ENCODE results near the gene ERGIC3. TPM values are rescaled to one million over a fixed set of nuclear protein-coding genes. Genes with fewer than 3 reads are reported as not detected.

The ERGIC3 gene
- total and polyA plus RNA-seq, 2 donors (not counting 3 experiments of a cell fraction or from before 2014, with no cell fraction given), result 203 to 419 TPM

- H3K36me3 ChIP-seq (ENCODE audit: control insufficient read depth in 2 of 2, extremely low read depth in 1 of 2, insufficient read depth in 2 of 2, low read length in 2 of 2), result peaks cover 0 to 20% of the 10 kb centered on the region in 2 experiments
- CTCF ChIA-PET, result interaction anchor here (1.0 to 2.1 kb wide), 9 partner anchors 7 to 373 kb away, joined by 3 to 7 read pairs (median 3); no protein-coding TSS in a partner anchor
- intact Hi-C loops (cut with micrococcal nuclease) (loop anchor here (5.0 to 10.0 kb wide), 3 partner anchors 49 to 184 kb away; partner anchors contain the start of genes NFS1, ROMO1 and SPAG4), dilution Hi-C loops (cut with MboI; ENCODE audit: extremely low pct_ligation_motif_present, low sequenced_read_pairs) (no loop called here)
- H3K4me2 ChIP-seq (ENCODE audit: insufficient read depth, low read length), result no peak overlapping the region
- POLR2A ChIA-PET, result no interaction called here
- no peaks in the 10 kb centered on the region for H4K20me1 ChIP-seq (replicated peaks; ENCODE audit: control insufficient read depth, extremely low read depth, insufficient read depth, low read length)
- TF ChIP-seq EZH2 (IDR thresholded peaks at IDR 0.05; ENCODE audit: borderline replicate concordance, low read depth, low read length, severe bottlenecking) (no peak), POLR2A (IDR thresholded peaks at IDR 0.05; ENCODE audit: low read depth, low read length) (no peak), MYC (IDR thresholded peaks at IDR 0.05; ENCODE audit: low read depth, low read length) (no peak), CTCF (IDR thresholded peaks at IDR 0.05; ENCODE audit: extremely low read depth in 1 of 2, insufficient read depth in 1 of 2, low read depth in 1 of 2, low read length in 2 of 2) (no peak), FOS (IDR thresholded peaks at IDR 0.05; ENCODE audit: borderline replicate concordance, insufficient read depth, low read length) (no peak), POLR2AphosphoS5 (IDR thresholded peaks at IDR 0.05; ENCODE audit: insufficient read depth, low read depth, low read length) (no peak), JUN (IDR thresholded peaks at IDR 0.05; ENCODE audit: borderline replicate concordance, insufficient read depth, insufficient read length, low read depth) (no peak), GATA2 (IDR thresholded peaks at IDR 0.05; ENCODE audit: insufficient read depth, insufficient read length, low read depth, low read length) (no peak)
- TF ChIP-seq, protein P1, sequence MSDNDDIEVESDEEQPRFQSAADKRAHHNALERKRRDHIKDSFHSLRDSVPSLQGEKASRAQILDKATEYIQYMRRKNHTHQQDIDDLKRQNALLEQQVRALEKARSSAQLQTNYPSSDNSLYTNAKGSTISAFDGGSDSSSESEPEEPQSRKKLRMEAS (IDR thresholded peaks at IDR 0.05; ENCODE audit: insufficient read depth, insufficient read length), result no peak
- no peaks in the 10 kb centered on the region for H3K9me1 ChIP-seq (replicated peaks; ENCODE audit: control insufficient read depth, extremely low read depth, insufficient read depth, low read length)
- no peaks in the 10 kb centered on the region for H3K79me2 ChIP-seq (ENCODE audit: control insufficient read depth, insufficient read depth, low read length)
- BruUV-seq (replicated peaks), result TSS peak; percentile 92
- no peaks in the 10 kb centered on the region for H3K9me3 ChIP-seq (replicated peaks; ENCODE audit: control insufficient read depth, insufficient read depth, low read length)
- no peaks in the 10 kb centered on the region for H3K4me1 ChIP-seq (ENCODE audit: control insufficient read depth, extremely low read depth, insufficient read depth, low read length)
- no peaks in the 10 kb centered on the region for H3K27me3 ChIP-seq (ENCODE audit: control insufficient read depth in 2 of 2, insufficient read depth in 2 of 2, low read length in 2 of 2)
- no peak for DNase-seq (ENCODE audit: low read depth, low spot score)
- no peak overlapping the region for H2AFZ ChIP-seq (ENCODE audit: low read depth, low read length)
- FAIRE-seq, result no peak
- H3K27ac ChIP-seq (ENCODE audit: insufficient read depth, low read depth, low read length), result no peak overlapping the region
- no peak overlapping the region for H3K4me3 ChIP-seq (replicated peaks in 1 of 3; ENCODE audit: insufficient read depth in 1 of 3, low read depth in 1 of 3, low read length in 3 of 3)
- no peak overlapping the region for H3K9ac ChIP-seq (replicated peaks; ENCODE audit: extremely low read depth, insufficient read depth, low read length)
Measured at GRCh38 chr20:35510951-35511735, 30.7 kb upstream of the ERGIC3 start.
